ENCODE results near the gene CLCNKB. TPM values are rescaled to one million over a fixed set of nuclear protein-coding genes. Genes with fewer than 3 reads are reported as not detected.

Gene CLCNKB
- total RNA-seq, 1 donor from 2014 or later: not detected

DNA sequence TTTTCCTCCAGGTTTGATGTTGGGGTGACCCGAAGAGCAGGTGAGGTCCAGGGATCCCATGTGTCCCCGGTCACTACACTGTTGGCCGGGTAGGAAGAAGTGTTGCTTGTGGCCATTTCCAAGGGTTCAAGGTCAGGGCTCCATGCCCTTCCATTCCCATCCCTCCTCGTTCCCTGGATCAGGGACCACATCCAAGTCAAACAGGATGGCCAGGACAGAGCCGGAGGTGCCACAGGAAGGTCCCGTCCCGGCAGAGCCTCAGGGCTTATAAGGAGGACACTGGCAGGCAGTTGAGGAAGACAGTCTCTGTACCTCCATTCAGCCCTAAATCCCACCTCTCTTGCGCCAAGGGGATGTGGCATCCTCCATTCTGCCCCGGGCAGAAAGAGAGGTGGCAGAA lies 51.9 kb downstream of the CLCNKB start:
- no peaks in the 10 kb centered on the region for H3K36me3 Mint-ChIP-seq (ENCODE audit: low read depth)
- H3K27me3 Mint-ChIP-seq (ENCODE audit: insufficient read depth): peaks cover 19% of the 10 kb centered on the region
- intact Hi-C loops (cut with micrococcal nuclease): no loop called here
- no peak overlapping the region for H3K27ac Mint-ChIP-seq
- no peak overlapping the region for H3K4me3 Mint-ChIP-seq
- DNase-seq (ENCODE audit: low spot score): no peak
- H3K4me1 Mint-ChIP-seq (ENCODE audit: low read depth): no peaks in the 10 kb centered on the region
- H3K9me3 Mint-ChIP-seq: no peaks in the 10 kb centered on the region

DNA sequence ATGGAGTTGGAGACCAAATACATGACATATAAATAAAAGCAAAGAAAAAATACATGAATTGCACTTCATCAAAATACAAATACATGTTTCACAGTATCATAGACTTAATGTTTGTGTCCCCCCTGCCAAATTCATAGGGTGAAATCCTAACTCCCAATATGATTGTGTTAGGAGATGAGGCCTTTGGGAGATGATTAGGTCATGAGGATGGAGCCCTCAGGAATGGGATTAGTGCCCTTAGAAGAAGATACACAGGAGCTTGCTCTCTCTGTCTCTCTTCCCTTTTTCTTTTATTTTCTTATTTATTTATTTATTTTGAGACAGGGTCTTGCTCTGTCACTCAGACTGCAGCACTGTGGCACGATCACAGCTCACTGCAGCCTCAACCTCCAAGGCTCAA lies 55.8 kb downstream of the CLCNKB start:
- no peak overlapping the region for H3K4me3 Mint-ChIP-seq
- intact Hi-C loops (cut with micrococcal nuclease): no loop called here
- peaks cover 23% of the 10 kb centered on the region for H3K27me3 Mint-ChIP-seq (ENCODE audit: insufficient read depth)
- H3K27ac Mint-ChIP-seq: no peak overlapping the region
- H3K4me1 Mint-ChIP-seq (ENCODE audit: low read depth): no peaks in the 10 kb centered on the region
- no peaks in the 10 kb centered on the region for H3K9me3 Mint-ChIP-seq
- H3K36me3 Mint-ChIP-seq (ENCODE audit: low read depth): no peaks in the 10 kb centered on the region
- no peak for DNase-seq (ENCODE audit: low spot score)

GRCh38 chr1:16101623-16102022 lies 58.0 kb downstream of the CLCNKB start:
- H3K27me3 Mint-ChIP-seq (ENCODE audit: insufficient read depth): peaks cover 27% of the 10 kb centered on the region
- intact Hi-C loops (cut with micrococcal nuclease): no loop called here
- H3K36me3 Mint-ChIP-seq (ENCODE audit: low read depth): no peaks in the 10 kb centered on the region
- DNase-seq (ENCODE audit: low spot score): no peak
- no peaks in the 10 kb centered on the region for H3K9me3 Mint-ChIP-seq
- no peak overlapping the region for H3K27ac Mint-ChIP-seq
- no peaks in the 10 kb centered on the region for H3K4me1 Mint-ChIP-seq (ENCODE audit: low read depth)
- H3K4me3 Mint-ChIP-seq: no peak overlapping the region

Other genes starting within 250 kb of the CLCNKB start
- 1.3 and 1.5 TPM in 2 replicates for gene UQCRHL, start 236.1 kb upstream of the CLCNKB start, total RNA-seq
- 81.9 and 87.6 TPM in 2 replicates for gene SPEN, start 196.1 kb upstream of the CLCNKB start, total RNA-seq
- 62.6 and 68.8 TPM in 2 replicates for gene ZBTB17, start 67.7 kb upstream of the CLCNKB start, total RNA-seq
- not detected in 2 replicates for gene SRARP, start 39.5 kb upstream of the CLCNKB start, total RNA-seq
- gene HSPB7, start 25.7 kb upstream of the CLCNKB start, total RNA-seq: not detected in 2 replicates
- not detected in 2 replicates for gene CLCNKA, start 21.7 kb upstream of the CLCNKB start, total RNA-seq
- 0.56 and 0.57 TPM in 2 replicates for gene FAM131C, start 29.9 kb downstream of the CLCNKB start, total RNA-seq
- gene EPHA2, start 112.3 kb downstream of the CLCNKB start, total RNA-seq: not detected in 2 replicates
- 7.9 and 11.2 TPM in 2 replicates for gene ARHGEF19, start 168.9 kb downstream of the CLCNKB start, total RNA-seq
- 3.8 and 4.1 TPM in 2 replicates for gene CPLANE2, start 193.4 kb downstream of the CLCNKB start, total RNA-seq

Data from activated T-helper 1 cell treated with anti-CD3 and anti-CD28 coated beads, Interleukin-12 subunit alpha, Interleukin-12 subunit beta, Interleukin-2, Interleukin-4 antibody, amounts not matched to agents 30 ng/mL and 10 ng/mL and 1 ng/mL, durations not matched to agents 14 hours and 24 hours and 36 hours (primary cell).